ENCODE measurements around the gene CACNB4.

The CACNB4 gene

GRCh38 chr2:151977631-151978030 lies 121.2 kb downstream of the CACNB4 start:
- no peak for DNase-seq (ENCODE audit: low spot score)
- FAIRE-seq: no peak

- DNase-seq (ENCODE audit: low spot score) (no peak), FAIRE-seq (no peak)
Measured at GRCh38 chr2:151976945-151977353, 121.9 kb downstream of the CACNB4 start.

GRCh38 chr2:151975460-151976414 lies 123.1 kb downstream of the CACNB4 start:
- FAIRE-seq: no peak
- no peak for DNase-seq (ENCODE audit: low spot score)

DNA sequence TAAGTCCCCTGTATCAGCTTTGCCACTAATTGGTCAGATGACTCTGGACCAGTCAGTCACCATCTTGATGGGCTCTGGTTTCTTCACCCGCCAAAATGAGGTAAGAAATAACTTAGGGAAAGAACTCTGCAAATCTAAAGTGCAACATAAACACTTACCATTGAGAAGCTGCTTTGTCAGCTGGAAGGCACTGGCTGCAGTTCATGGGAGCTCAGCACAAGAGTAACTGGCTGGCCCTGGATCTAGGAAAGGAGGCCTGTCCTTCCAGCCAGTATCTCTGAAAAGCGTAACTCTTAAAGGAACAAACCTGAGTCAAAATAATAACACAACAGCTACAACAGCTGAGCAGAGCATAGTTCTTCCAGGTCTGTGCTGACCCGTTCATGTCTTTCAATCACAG lies 123.9 kb downstream of the CACNB4 start:
- DNase-seq (ENCODE audit: low spot score) (no peak), FAIRE-seq (no peak)

DNA sequence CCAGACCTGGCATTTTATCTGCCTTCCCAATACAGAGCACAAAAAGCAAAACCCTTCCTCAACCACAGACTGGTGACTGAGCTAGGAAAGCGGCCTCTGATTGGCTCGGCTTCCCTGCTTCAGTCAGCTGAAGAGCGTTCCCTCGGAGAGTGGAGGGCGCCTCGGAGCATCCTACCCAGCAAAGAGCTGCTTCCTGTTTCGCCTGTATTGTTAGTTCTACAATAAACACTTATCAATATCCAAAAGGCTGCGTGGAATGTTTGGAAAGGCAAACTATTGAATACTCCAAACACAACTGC lies 125.0 kb downstream of the CACNB4 start:
- DNase-seq (ENCODE audit: low spot score) (no peak), FAIRE-seq (no peak)

DNA sequence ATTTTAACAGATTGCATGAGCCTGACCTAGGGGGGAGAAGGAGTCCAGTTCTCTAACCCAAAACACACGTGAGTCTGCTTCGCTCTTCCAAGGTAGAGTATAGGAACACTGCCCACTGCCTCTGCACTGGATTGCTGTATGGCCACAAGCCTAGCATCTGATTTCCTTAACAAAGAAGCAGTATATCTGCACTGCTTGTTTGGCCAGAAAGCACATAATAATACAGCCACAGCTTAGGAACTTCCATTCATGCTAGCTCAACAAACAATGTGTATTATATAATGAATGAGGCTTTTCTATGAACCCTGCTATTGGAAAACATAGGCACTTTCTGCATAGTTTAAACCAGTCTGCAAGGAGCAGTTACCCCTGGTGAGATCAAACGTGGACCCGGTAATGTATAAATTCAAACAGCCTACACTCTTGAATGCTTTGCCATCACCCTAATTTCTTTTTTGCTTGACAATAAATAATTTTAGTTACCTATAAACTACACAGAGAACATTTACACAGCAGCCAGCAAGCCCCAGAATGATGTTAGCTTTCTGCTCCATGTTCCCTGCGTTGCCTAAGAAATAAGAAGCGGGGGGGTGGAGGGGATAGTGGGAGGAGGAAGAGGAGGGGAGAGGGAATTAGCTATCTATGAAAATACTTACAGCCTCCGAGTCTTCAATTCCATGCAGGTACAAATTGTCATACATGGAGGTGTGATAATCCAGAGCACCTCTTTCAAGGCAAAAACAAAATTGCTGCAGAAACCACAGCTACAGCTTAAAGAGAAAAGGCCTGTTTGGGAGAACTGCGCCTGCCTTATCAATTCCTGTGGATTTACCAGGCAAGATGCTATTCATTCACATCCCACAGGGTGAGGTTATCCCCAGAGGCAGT lies 125.6 kb downstream of the CACNB4 start:
- no peak for DNase-seq (ENCODE audit: low spot score)
- FAIRE-seq: no peak

DNA sequence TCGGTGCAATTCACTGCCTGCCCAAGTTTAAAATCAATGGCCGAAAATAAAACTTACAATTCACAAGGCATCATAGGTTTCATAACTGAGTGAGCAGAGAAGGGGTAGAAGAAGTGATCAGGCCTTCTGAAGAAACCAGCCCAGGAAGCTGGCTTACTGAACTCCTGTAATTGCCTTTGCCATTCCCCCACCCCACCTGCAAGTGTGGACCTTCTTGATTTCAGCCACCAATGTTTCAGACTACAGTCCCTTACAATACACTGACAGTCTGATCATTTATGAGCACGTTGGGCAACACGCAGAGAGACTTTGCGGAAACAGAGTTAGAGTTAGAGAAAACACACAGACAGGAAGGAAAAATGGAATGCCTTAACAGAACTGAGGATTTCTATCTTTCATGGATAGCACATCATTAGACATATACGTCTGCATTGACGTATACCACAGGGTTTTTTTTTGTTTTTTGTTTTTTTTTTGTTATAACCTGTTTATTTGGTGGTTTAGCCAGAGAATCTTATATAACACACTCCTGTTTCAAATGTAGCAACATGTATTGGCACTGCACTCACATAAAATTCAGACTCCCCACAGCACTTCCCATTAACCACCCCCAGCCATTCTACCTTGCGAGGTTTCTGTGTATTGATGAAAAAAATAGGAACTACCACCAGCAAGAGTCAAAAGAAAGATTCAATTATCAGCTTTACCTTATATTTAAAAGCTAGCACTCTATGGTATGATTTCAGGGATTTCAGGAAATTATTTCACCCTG lies 126.4 kb downstream of the CACNB4 start:
- DNase-seq (ENCODE audit: low spot score) (no peak), FAIRE-seq (no peak)

GRCh38 chr2:151971301-151972051 lies 127.4 kb downstream of the CACNB4 start:
- DNase-seq (ENCODE audit: low spot score): no peak
- no peak for FAIRE-seq

DNA sequence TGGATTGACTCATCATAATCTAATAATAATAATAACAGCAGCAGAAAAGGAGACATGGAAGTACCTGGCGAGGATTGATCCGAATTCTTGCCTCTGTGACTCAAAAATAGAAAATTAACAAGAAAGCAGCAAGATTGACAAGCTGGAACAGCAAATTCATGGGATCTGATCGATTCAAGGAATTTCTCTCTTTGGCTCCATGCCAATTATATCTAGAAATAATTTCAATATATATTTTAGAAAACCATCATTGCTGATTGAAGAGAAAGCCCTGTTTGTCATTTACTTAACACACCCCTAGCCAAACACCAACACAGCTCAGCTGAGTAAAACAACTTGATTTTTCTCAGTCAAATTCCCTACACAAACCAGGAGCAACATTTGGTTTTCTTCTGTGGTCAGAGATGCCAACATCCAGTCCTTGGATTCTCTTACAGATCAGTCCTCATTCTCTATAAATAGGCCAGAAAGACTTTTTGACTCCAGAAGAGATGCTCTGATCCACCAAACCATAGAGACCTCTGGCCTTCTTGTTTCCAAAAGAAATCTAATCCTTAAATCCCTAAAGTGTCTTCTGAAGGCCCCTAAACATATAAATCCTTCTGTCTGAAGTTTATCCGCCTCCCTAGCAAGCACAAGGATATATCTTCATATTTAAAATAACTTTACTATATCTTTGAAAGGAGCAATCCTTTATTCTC lies 129.9 kb downstream of the CACNB4 start:
- FAIRE-seq (no peak), DNase-seq (ENCODE audit: low spot score) (no peak)

- DNase-seq (ENCODE audit: low spot score): no peak
- no peak for FAIRE-seq
Measured at GRCh38 chr2:151967829-151968722, 130.8 kb downstream of the CACNB4 start.

GRCh38 chr2:151965884-151966283 lies 133.0 kb downstream of the CACNB4 start:
- FAIRE-seq (no peak), DNase-seq (ENCODE audit: low spot score) (no peak)

- no peak for FAIRE-seq
- no peak for DNase-seq (ENCODE audit: low spot score)
Measured at GRCh38 chr2:151961558-151961957, 137.3 kb downstream of the CACNB4 start.

GRCh38 chr2:151959238-151959637 lies 139.6 kb downstream of the CACNB4 start:
- FAIRE-seq: no peak
- no peak for DNase-seq (ENCODE audit: low spot score)

GRCh38 chr2:151953467-151953866 lies 145.4 kb downstream of the CACNB4 start:
- FAIRE-seq (no peak), DNase-seq (ENCODE audit: low spot score) (no peak)

DNA sequence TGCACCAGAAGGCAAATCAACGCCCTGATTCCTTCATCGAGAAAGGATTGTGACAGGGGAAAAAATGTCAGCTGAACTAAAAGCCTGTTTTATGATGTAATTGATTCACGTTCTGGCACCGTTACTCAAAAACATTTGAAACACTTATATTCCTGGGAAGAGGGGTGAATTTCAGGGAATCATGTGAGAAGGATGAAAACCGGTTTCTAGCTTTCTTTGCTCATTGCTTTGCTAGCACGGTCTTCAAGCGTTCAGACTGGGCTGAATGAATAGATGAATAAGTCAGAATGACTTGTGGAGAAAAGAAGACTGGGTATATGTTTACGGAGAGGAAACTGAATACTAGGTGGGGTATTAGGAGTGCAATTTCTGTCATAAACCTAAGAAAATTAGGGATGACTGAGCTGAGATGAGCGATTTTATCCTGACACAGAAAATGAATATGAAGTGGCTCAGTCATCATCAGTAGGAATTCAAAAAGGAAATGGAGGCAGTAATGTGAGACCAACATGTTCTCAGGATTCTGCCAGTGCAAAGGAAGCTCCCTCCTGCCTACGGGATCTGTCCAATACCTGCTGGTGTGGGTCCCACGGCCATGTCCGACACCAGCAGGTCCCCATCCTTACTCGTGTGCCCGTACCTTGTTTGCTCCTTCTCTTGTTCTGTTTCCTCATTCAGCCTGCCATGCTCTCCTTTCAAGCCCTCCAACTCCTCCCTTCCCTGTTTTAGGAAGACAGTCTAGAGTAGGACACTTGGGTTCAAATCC lies 146.0 kb downstream of the CACNB4 start:
- FAIRE-seq (no peak), DNase-seq (ENCODE audit: low spot score) (no peak)

DNA sequence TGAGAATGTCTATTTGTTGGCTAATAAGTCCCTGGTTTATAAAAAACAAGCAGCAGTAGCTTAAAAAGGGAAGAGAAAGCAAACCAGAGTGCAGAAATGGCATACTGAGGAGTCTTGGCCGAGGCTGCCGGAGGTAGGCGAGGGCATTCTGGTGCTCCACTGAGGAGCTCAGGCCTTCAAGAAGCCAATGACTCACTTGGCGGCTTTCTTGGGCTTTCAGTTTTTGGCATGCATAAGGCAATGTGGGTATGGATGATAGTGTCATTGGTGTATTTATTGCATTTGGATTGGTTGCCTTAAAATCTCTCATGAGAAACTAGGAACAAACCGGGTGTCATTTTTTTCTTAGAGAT lies 151.1 kb downstream of the CACNB4 start:
- FAIRE-seq (no peak), DNase-seq (ENCODE audit: low spot score) (no peak)

DNA sequence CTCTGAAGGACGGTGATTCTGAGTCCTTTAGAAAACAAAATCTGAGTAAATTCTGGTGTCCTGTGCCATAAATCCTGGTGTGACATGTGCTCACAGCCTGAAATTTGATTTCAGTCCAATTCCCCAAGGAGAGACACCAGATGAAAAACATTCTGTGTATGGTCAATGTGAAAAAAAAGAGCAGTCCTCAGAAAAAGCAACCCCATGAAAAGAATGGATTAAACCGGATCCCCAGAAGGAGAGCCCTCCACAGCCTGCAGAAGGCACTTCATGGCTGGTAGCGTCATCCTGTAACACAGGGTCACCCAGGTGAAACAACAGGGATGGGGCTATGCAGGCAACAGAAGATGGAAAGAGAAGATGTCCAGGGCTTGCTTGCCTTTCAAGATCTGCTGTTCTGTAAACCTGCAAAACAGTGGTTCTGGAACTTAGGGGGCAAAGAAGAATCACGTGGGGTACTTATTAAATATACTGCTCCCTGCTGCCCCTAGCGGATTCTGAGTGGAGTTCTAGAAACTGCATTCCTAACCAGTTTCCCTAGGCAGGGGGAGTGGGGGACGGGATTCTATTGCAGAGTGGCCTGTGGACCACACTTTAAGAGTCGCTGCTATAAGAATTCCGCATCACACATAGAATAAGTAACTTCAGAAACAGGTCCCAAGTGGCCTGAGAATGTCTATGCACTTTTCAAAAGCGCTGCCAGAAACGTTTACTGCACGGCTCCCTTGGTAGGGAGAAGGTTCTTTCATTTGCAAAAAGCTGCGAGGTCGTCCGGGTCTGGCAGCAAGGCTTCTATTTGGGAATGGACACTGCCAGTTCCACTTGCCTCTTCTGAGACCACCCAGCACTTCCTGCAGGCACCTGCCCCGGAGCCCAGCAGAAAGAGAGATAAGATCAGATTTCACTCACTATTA lies 151.7 kb downstream of the CACNB4 start:
- DNase-seq (ENCODE audit: low spot score) (no peak), FAIRE-seq (no peak)

Data from RCC 7860 (cell line).